Heart left ventricle (tissue), 16 donors: Measurements from ENCODE around the gene USP1. TPM values are rescaled to one million over a fixed set of nuclear protein-coding genes. Genes with fewer than 3 reads are reported as not detected.

Experiments
- ATAC-seq, 4 donors: fragments of 200-7000 bp; cut with Tn5 transposase; one replicate each; pipeline ENCODE4 v1.9.1; 2020 to 2022; ENCODE audit warnings: moderate library complexity in 4 of 4, mild to moderate bottlenecking in 3 of 4, moderate number of reproducible peaks in 1 of 4
- DNase-seq, 5 donors: peaks; one replicate each; pipeline ENCODE4 v3.0.0-alpha.2; 2020
- H3K27ac ChIP-seq, 12 donors: fragments of 200-600 bp; sonication (generic) in 4 of 12; one replicate each; pipeline versions ENCODE4 v1.5.0 to v1.8.0; 2016 to 2022; ENCODE audit warnings: mild to moderate bottlenecking in 2 of 12
- H3K27me3 ChIP-seq, 9 donors: fragments of 200-600 bp; sonication (generic) in 2 of 9; one replicate each; pipeline versions ENCODE4 v1.5.1 to v1.8.0; 2016 to 2022; ENCODE audit warnings: mild to moderate bottlenecking in 3 of 9
- H3K36me3 ChIP-seq, 9 donors: fragments of 200-600 bp; sonication (generic) in 2 of 9; one replicate each; pipeline versions ENCODE4 v1.5.0 to v1.8.0; 2018 to 2022; ENCODE audit warnings: mild to moderate bottlenecking in 2 of 9
- H3K4me1 ChIP-seq, 12 donors: fragments of 200-600 bp; sonication (generic) in 4 of 12; one replicate each; pipeline versions ENCODE4 v1.5.0 to v1.8.0; 2016 to 2022; ENCODE audit warnings: mild to moderate bottlenecking in 3 of 12
- H3K4me3 ChIP-seq, 12 donors: fragments of 200-600 bp; sonication (generic) in 4 of 12; one replicate each; pipeline versions ENCODE4 v1.5.0 to v1.8.0; 2017 to 2022; ENCODE audit warnings: mild to moderate bottlenecking in 9 of 12, moderate library complexity in 4 of 12
- H3K9me3 ChIP-seq, 12 donors: fragments of 200-600 bp; sonication (generic) in 4 of 12; one replicate each; pipeline versions ENCODE4 v1.5.0 to v1.8.0; 2016 to 2022; ENCODE audit warnings: mild to moderate bottlenecking in 1 of 12
- CTCF ChIP-seq, 12 donors: fragments of 200-600 bp; sonication (generic) in 4 of 12; IDR thresholded peaks; one replicate each; pipeline versions ENCODE4 v1.5.0 to v1.8.0; 2018 to 2022; ENCODE audit warnings: antibody characterized with exemption in 12 of 12, mild to moderate bottlenecking in 5 of 12
- POLR2A ChIP-seq, 2 donors: fragments of 450-650 bp; IDR thresholded peaks; one replicate each; pipeline ENCODE4 v1.6.1; 2017; ENCODE audit warnings: antibody characterized with exemption in 2 of 2, mild to moderate bottlenecking in 2 of 2, moderate library complexity in 2 of 2
- WGBS, 4 donors: extraction: QIAGEN DNeasy Blood & Tissue Kit in 2 of 4; methylation state at CpG; one replicate each; pipeline versions ENCODE4 v1.1.5 to v1.1.7; 2013 to 2018; 5-methylcytosine and 5-hydroxymethylcytosine counted together
- intact Hi-C, 10 donors: fragments of 100-400 bp; cut with DNase I; formaldehyde crosslinking; loops; one replicate each; pipeline versions ENCODE4 v1.11.1 to v1.14.2; 2022
- polyA plus RNA-seq, 2 donors: library from polyadenylated mRNA; stranded (reverse); fragments of 200-250 nt; gene quantifications; one replicate each; pipeline ENCODE4 v1.2.3, GENCODE V29; 2013
- total RNA-seq, 9 donors: library from RNA; depleted of rRNA in 2 of 9; stranded (reverse); fragments of >200 nt in 2 of 9; fragmentation: NEBNext Ultra II Directional in 3 of 9; extraction: Animal tissue kit (Norgen Biotek cat#: 25700) in 3 of 9; gene quantifications; one replicate each; pipeline versions ENCODE4 v1.1.0 to v1.2.4, GENCODE V29; 2016 to 2023
- donor health status: ischemic (EF 13 %, LVEDD 7.1; RV severe dilation, severe dysfunction).
- donor health status: healthy with polysubstance abuse.
- donor health status: DM: no; HTN: yes; CAD: no.
- donor health status: DM: no; HTN: no; CAD: no.
- donor health status: ischemic (EF 25% LVEDD 6.9; RV normal size, moderate dysfunction).
- donor health status: ischemic (EF 25% LVEDD 5.7; RV mildly dilated, moderate dysfunction).
- donor health status: healthy.
- donor health status: DM: yes; HTN: yes; CAD: no.
- donor health status: ischemic (EF 35%, LVEDD 5.7; RV mildly dilated, moderate dysfunction).
- donor health status: nonischemic (EF 11% LVEDD 7.7; RV severe dilation, severe dysfunction).
- donor health status: DM: yes; HTN: yes; CAD: no.
- donor health status: PGD.
- donor health status: ischemic (EF 29% LVEDD 5.4; RV normal size, mild dysfunction).
- donor health status: nonischemic (EF 23%, LVEDD 6.1; RV moderate dilation, normal function).

The USP1 gene
- total and polyA plus RNA-seq, 11 donors: 4.8 to 17.9 (median 12.7) TPM

- ATAC-seq (no peak), DNase-seq (no peak)
- no peaks in the 10 kb centered on the region for H3K36me3 ChIP-seq
- no peaks in the 10 kb centered on the region for H3K4me1 ChIP-seq
- H3K9me3 ChIP-seq: no peaks in the 10 kb centered on the region
- intact Hi-C loops: loop anchor here in 4 of 10 donors (5.0 to 10.0 kb wide), 3 partner anchors 103 to 320 kb away; no protein-coding TSS in a partner anchor
- 88 to 94% (median 94%) methylated on average over 2 of the region's 2 CpGs for WGBS, 4 donors
- no peak overlapping the region for H3K27ac ChIP-seq
- H3K27me3 ChIP-seq: peaks cover 0 to 4% (median 0%) of the 10 kb centered on the region in 9 donors
- no peak for TF ChIP-seq POLR2A (IDR thresholded peaks at IDR 0.05)
- TF ChIP-seq CTCF (IDR thresholded peaks at IDR 0.05): no peak
- no peak overlapping the region for H3K4me3 ChIP-seq
These were observed 31.6 kb upstream of the USP1 start for GRCh38 chr1:62405247-62405646.

DNA sequence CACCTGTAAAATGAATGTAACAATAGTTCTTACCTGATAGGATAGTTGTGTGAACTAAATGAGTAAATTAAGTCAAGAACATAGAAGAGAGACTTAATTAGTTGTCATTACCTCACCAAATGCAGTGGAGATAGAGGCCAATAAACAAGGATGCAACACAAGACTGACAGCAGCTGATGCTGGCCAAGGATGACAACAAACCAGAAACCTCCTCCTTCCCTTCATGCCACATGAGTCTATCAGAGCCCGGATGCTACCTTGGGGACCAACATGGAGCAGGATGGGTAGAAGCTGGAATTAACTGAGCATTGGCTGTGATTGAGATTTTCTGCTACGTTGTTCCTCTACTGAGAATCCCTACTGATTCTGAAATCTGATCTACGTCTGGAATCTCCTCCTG, 30.3 kb upstream of the USP1 start:
- Histone ChIP-seq H3K27me3 (peaks cover 0 to 4% (median 0%) of the 10 kb centered on the region in 9 donors), H3K9me3 (no peaks in the 10 kb centered on the region), H3K4me3 (no peak overlapping the region), H3K4me1 (no peaks in the 10 kb centered on the region), H3K27ac (no peak overlapping the region), H3K36me3 (no peaks in the 10 kb centered on the region)
- intact Hi-C loops: loop anchor here in 7 of 10 donors (2.0 to 10.0 kb wide), 6 partner anchors 104 to 322 kb away; no protein-coding TSS in a partner anchor
- no peak for ATAC-seq
- 81 to 85% (median 81%) methylated on average over 3 of the region's 3 CpGs for WGBS, 4 donors
- DNase-seq: no peak
- no peak for TF ChIP-seq CTCF (IDR thresholded peaks at IDR 0.05)
- no peak for TF ChIP-seq POLR2A (IDR thresholded peaks at IDR 0.05)

DNA sequence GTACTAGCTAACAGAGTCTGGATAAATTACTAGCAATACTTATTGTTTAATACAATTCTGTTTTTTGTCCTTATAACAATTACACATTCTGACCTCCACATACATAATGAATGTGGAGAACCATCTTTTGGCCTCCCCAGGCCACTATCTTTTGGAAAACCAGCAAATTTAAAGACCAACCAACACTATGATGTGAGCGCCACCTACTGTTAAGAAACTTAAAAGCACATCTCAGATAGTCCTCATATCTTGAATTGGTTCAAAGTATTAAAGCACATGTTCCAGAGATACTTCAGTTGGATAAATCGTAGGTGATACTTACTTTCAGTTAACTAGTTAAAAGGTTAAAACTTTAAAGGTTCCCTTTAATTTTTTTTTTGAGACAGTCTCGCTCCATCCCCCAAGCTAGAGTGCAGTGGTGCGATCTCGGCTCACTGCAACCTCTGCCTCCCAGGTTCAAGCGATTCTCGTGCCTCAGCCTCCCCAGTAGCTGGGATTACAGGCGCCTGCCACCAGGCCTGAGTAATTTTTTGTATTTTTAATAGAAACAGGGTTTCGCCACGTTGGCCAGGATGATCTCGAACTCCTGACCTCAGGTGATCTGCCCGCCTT, 29.3 kb upstream of the USP1 start:
- 67 to 70% (median 68%) methylated on average over 12 of the region's 12 CpGs for WGBS, 4 donors
- intact Hi-C loops: loop anchor here (1.0 to 10.0 kb wide), 7 partner anchors 105 to 323 kb away; no protein-coding TSS in a partner anchor
- no peaks in the 10 kb centered on the region for H3K36me3 ChIP-seq
- DNase-seq (no peak), ATAC-seq (peak in 1 of 4 donors; percentile 43)
- H3K27me3 ChIP-seq: peaks cover 0 to 9% (median 0%) of the 10 kb centered on the region in 9 donors
- H3K4me3 ChIP-seq: no peak overlapping the region
- H3K27ac ChIP-seq: no peak overlapping the region
- TF ChIP-seq POLR2A (IDR thresholded peaks at IDR 0.05) (no peak), CTCF (IDR thresholded peaks at IDR 0.05) (peak; percentile 59 to 90 (median 78))
- H3K4me1 ChIP-seq: no peaks in the 10 kb centered on the region
- no peaks in the 10 kb centered on the region for H3K9me3 ChIP-seq

DNA sequence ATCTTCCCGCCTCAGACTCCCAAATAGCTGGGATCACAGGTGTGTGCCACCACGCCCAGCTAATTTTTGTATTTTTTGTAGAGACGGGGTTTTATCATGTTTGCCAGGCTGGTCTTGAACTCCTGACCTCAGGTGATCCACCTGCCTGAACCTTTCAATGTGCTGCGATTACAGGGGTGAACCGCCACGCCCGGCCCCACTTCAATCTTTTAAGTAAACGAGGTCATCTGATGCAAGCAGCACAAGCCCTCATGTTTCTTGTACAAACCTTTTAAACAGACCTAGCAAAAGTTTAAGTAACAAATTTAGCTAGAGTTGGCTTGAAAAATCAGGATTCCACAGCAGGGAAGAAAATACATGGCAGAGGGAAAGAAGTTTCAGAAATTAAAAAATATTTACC, 21.2 kb upstream of the USP1 start:
- H3K4me1 ChIP-seq: no peaks in the 10 kb centered on the region
- H3K27me3 ChIP-seq: peaks cover 0 to 10% (median 0%) of the 10 kb centered on the region in 9 donors
- TF ChIP-seq CTCF (IDR thresholded peaks at IDR 0.05) (no peak), POLR2A (IDR thresholded peaks at IDR 0.05) (no peak)
- H3K36me3 ChIP-seq: no peaks in the 10 kb centered on the region
- WGBS, 4 donors: 92 to 95% (median 94%) methylated on average over 8 of the region's 8 CpGs
- ATAC-seq: no peak
- no peaks in the 10 kb centered on the region for H3K9me3 ChIP-seq
- intact Hi-C loops: no loop called here
- H3K4me3 ChIP-seq: no peak overlapping the region
- H3K27ac ChIP-seq: no peak overlapping the region
- DNase-seq: no peak
